Astrocyte (in vitro differentiated cells and primary cell): ENCODE data around the gene RABGAP1L.

Experiments
- CTCF ChIP-seq: IDR thresholded peaks from 2 replicates; pipeline ENCODE4 v1.5.1; 2011; ENCODE audit warnings: low read depth, mild to moderate bottlenecking, inconsistent platforms, low read length, moderate library complexity; ENCODE audit not compliant: insufficient read depth
- EZH2 ChIP-seq: IDR thresholded peaks from 2 replicates; pipeline ENCODE4 v1.6.1; 2012; ENCODE audit warnings: mild to moderate bottlenecking, low read length, inconsistent platforms; ENCODE audit not compliant: insufficient read depth

GRCh38 chr1:174775621-174776020 is 616.3 kb downstream of the RABGAP1L start:
- no peak for TF ChIP-seq CTCF
- no peak for TF ChIP-seq EZH2
